ENCODE data around the gene TMEM88. TPM values are rescaled to one million over a fixed set of nuclear protein-coding genes. Genes with fewer than 3 reads are reported as not detected.

The TMEM88 gene, protein sequence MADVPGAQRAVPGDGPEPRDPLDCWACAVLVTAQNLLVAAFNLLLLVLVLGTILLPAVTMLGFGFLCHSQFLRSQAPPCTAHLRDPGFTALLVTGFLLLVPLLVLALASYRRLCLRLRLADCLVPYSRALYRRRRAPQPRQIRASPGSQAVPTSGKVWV
- total RNA-seq (2022; extraction: Qiagen RNA extraction) = 0.16 to 1.2 TPM (median 0.64 TPM) in 5 replicates

DNA sequence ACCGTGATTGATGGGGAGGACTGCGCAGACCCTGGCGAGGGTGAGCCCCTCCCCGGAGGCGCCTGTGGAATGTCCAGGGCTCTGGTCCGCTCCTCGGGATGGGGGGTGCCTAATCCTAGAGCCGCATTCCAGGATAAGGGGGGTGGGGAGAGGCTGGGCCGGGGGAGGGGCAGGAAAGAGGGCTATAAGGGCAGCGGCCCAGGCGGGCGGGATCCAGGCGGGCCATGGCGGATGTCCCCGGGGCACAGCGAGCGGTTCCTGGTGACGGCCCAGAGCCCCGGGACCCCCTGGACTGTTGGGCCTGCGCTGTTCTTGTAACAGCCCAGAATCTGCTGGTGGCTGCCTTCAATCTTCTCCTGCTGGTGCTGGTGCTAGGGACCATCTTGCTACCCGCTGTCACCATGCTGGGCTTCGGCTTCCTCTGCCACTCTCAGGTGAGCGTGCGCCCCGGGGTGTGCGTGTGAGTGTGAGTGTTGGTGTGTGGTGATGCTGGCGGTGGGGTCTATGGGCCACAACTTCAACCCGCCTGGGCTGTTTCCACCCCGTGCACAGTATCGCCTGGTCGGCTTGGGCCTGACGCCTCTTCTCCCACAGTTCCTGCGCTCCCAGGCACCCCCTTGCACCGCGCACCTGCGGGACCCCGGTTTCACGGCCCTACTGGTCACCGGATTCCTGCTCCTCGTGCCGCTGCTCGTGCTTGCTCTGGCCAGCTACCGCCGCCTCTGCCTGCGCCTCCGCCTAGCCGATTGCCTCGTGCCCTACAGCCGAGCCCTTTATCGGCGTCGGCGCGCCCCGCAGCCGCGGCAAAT is at the start of gene TMEM88:
Gene TMEM88 (plus strand): TSS at position 216 of the 809 bp plus-strand sequence. CDS start 9 bp downstream, at position 225.

DNA sequence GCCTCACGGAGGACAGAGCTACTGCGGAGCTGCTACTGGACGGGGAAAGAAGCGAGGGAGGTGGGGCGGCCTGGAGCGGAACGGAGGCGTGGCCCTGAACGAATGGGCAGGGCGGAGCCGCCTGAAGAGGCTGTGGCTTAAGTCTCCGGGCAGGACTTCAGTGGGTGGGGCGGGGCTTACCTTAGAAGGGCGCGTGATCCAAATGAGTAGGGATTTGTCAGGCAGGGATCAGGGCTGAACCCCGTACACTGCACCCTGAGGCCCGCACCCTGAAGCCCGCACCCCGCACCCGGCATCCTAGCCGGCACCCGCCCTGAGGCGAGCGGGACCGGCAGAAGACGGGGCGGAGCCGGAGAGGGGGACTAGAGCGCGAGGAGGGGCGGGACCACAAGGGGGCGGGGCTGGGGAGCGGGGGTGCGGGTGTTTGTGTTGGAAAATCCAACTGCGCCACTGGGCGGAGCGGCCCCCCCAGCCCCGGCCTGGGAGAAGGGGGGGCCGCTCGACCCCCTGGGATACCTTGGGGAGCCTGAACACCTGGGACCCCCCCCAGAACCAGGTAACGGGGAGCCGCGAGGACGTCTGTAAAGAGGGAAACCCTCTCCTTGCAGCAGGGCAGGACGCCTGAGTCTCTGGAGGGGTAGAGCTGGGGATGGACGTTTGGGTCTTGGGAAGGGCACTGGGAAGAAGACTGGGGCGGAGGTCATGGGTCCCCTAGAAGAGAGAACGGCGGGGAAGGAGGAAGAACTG is 20.9 kb upstream of the TMEM88 start, which contains the start of gene KDM6B:
Gene KDM6B (plus strand): TSS at position 423 of the 747 bp plus-strand sequence. CDS start 11,338 bp downstream, outside the sequence.

GRCh38 chr17:7856811-7857712 is 2.2 kb downstream of the TMEM88 start, which contains the start of gene NAA38:
Gene NAA38, minus strand, starts transcription at chr17:7857559. Its CDS starts 96 bp downstream, at chr17:7857463.

DNA sequence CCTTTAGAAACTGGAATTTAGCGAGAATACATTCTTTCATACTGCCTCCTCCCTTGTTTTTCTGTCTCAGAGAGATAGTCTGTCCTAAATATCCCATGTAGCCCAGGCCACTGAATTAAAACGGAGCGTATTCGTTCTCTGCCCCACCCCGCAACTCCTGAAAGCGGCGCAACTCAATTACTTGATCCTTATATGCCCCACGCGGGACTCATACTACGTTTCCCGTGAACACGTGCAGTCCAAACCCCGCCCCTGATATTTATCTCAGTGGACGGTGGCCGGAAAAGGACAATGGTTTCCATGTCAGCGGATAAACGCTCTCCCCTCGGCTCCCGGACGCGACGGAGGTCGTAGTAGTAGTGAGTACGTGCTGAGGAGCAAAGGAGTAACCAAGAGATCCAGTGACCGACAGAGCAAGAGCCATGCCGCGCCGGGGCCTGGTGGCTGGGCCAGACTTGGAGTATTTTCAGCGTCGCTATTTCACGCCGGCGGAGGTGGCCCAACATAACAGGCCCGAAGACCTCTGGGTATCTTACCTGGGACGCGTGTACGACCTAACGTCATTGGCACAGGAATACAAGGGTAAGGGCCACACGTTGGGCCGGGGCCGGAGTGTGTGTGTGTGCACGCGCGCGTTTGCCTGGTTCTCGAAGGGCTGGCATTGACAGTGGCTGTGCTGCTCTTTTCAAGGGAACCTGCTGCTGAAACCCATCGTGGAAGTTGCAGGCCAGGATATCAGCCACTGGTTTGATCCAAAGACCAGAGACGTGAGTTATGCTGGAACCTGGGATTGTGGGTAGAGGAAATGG is 3.1 kb downstream of the TMEM88 start, which contains the start of gene CYB5D1:
Gene CYB5D1 (plus strand): TSS at position 291 of the 809 bp plus-strand sequence. CDS start 132 bp downstream, at position 423.

DNA sequence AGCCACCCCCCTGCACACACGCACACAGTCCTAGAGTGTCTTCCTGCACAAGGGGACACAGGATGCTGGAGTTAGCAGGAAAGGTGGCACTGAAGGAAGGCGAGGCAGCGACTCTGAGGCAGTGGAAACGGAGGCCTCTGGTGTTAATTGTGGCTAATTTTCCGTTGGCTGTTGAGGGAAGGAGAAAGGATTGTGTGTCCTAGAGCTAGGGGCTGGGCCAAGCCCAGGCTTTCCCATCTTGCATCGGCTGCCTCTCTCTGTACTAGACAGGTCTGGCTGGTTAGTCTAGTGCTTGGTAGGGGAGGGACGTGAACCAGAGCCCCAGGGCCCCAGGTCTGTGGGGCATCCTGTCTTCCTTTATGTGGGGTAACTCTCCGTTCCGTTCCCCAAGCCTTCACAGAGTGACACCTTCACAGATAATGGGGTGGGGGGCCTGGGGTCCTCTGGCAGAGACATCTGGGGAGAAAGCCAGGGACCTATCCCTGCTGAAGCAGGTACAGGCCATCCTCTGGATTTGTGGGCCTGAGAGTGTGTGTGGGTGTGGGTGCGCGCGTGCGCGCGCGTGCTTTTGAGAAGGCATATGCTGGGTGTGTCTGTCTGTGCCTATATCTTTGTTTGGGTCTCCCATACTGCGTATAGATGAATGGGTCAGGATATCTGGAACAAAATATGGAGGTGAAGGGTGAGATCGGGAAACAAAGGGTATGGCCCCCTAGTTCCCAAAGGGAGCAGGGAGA is 33.5 kb downstream of the TMEM88 start, which contains the start of gene CHD3:
Gene CHD3 (plus strand): TSS at position 606 of the 737 bp plus-strand sequence. CDS start 212 bp downstream, outside the sequence.

Other genes with a start within 250 kb of the TMEM88 start
- 45.4 to 60.2 TPM (median 59.3 TPM) in 5 replicates for gene FXR2, start 240.2 kb upstream of the TMEM88 start, total RNA-seq (2022; extraction: Qiagen RNA extraction)
- 61.1 to 73.5 TPM (median 62.9 TPM) in 5 replicates for gene SAT2, start 227.2 kb upstream of the TMEM88 start, total RNA-seq (2022; extraction: Qiagen RNA extraction)
- gene SHBG, start 224.9 kb upstream of the TMEM88 start, total RNA-seq (2022; extraction: Qiagen RNA extraction) = 0.27 to 0.56 TPM (median 0.43 TPM) in 5 replicates
- 0.08 to 0.46 TPM (median 0.39 TPM) in 5 replicates for gene ATP1B2, start 204.1 kb upstream of the TMEM88 start, total RNA-seq (2022; extraction: Qiagen RNA extraction)
- 38.7 to 51.6 TPM (median 47.4 TPM) in 5 replicates for gene TP53, start 167.6 kb upstream of the TMEM88 start, total RNA-seq (2022; extraction: Qiagen RNA extraction)
- gene WRAP53, start 166.6 kb upstream of the TMEM88 start, total RNA-seq (2022; extraction: Qiagen RNA extraction) = 27.7 to 33.8 TPM (median 32.7 TPM) in 5 replicates
- 0.99 to 1.5 TPM (median 1.3 TPM) in 5 replicates for gene EFNB3, start 149.9 kb upstream of the TMEM88 start, total RNA-seq (2022; extraction: Qiagen RNA extraction)
- 0.02 to 0.06 TPM (median 0.03 TPM) in 5 replicates for gene DNAH2, start 137.3 kb upstream of the TMEM88 start, total RNA-seq (2022; extraction: Qiagen RNA extraction)
- gene KDM6B, start 20.8 kb upstream of the TMEM88 start, total RNA-seq (2022; extraction: Qiagen RNA extraction) = 10.5 to 21.0 TPM (median 14.6 TPM) in 5 replicates
- gene NAA38, start 2.5 kb downstream of the TMEM88 start, total RNA-seq (2022; extraction: Qiagen RNA extraction) = 189 to 229 TPM (median 204 TPM) in 5 replicates
- 20.9 to 22.7 TPM (median 21.7 TPM) in 5 replicates for gene CYB5D1, start 2.9 kb downstream of the TMEM88 start, total RNA-seq (2022; extraction: Qiagen RNA extraction)
- 56.7 to 75.9 TPM (median 72.6 TPM) in 5 replicates for gene CHD3, start 33.7 kb downstream of the TMEM88 start, total RNA-seq (2022; extraction: Qiagen RNA extraction)
- 1.3 to 2.4 TPM (median 1.5 TPM) in 5 replicates for gene RNF227, start 61.2 kb downstream of the TMEM88 start, total RNA-seq (2022; extraction: Qiagen RNA extraction)
- gene KCNAB3, start 74.8 kb downstream of the TMEM88 start, total RNA-seq (2022; extraction: Qiagen RNA extraction) = 1.2 to 3.0 TPM (median 2.5 TPM) in 5 replicates
- gene TRAPPC1, start 76.9 kb downstream of the TMEM88 start, total RNA-seq (2022; extraction: Qiagen RNA extraction) = 295 to 368 TPM (median 319 TPM) in 5 replicates
- gene CNTROB, start 77.1 kb downstream of the TMEM88 start, total RNA-seq (2022; extraction: Qiagen RNA extraction) = 32.5 to 44.7 TPM (median 43.3 TPM) in 5 replicates
- gene GUCY2D, start 147.5 kb downstream of the TMEM88 start, total RNA-seq (2022; extraction: Qiagen RNA extraction) = 0.18 to 0.78 TPM (median 0.33 TPM) in 5 replicates
- gene ALOX15B, start 184.0 kb downstream of the TMEM88 start, total RNA-seq (2022; extraction: Qiagen RNA extraction) = 0.26 to 0.46 TPM (median 0.42 TPM) in 5 replicates
- gene ALOX12B, start 232.7 kb downstream of the TMEM88 start, total RNA-seq (2022; extraction: Qiagen RNA extraction) = 1.1 to 1.6 TPM (median 1.3 TPM) in 5 replicates